H1 (cell line): ENCODE measurements around the gene TYRO3. TPM values are rescaled to one million over a fixed set of nuclear protein-coding genes. Genes with fewer than 3 reads are reported as not detected.
"Not testable (repeated sequence)": the region's sequence is repeated elsewhere in the genome, so short reads cannot be mapped to it uniquely, and the experiment has no call there.

Source experiments
- CTCF ChIA-PET: fragments of 300-600 bp; sonication (Branson Sonifier 250); formaldehyde crosslinking; loops from one replicate; lab custom pipeline; 2021; ENCODE audit not compliant: partially characterized antibody; lab: Charles Lee
- POLR2A ChIA-PET: fragments of 300-600 bp; sonication (Branson Sonifier 250); formaldehyde crosslinking; loops from one replicate; lab custom pipeline; 2021; ENCODE audit warnings: inconsistent platforms; ENCODE audit not compliant: partially characterized antibody; lab: Charles Lee
- DNase-seq, 2 experiments: peaks; one replicate each; pipeline versions ENCODE4 v3.0.0 to v3.0.0-alpha.2; 2010 to 2022; ENCODE audit warnings: low spot score in 2 of 2, low read depth in 1 of 2, mixed read lengths in 1 of 2
- FAIRE-seq: peaks from 2 replicates; lab custom pipeline; 2011; peaks lifted over from hg19 to GRCh38; lab: Jason Lieb, UNC
- H2AFZ ChIP-seq: 2 replicates; pipeline ENCODE4 v1.8.1; 2012; ENCODE audit warnings: low read length, inconsistent platforms
- H2AK5ac ChIP-seq: 2 replicates; pipeline ENCODE4 v1.6.1; 2013; ENCODE audit warnings: low read depth, low read length
- H2BK120ac ChIP-seq: replicated peaks from 2 replicates; pipeline ENCODE3; 2013; ENCODE audit warnings: low read depth, low read length, inconsistent platforms
- H2BK12ac ChIP-seq: 2 replicates; pipeline ENCODE4 v1.6.1; 2013; ENCODE audit warnings: low read depth, low read length
- H2BK15ac ChIP-seq: 2 replicates; pipeline ENCODE4 v1.6.1; 2013; ENCODE audit warnings: low read length
- H2BK20ac ChIP-seq: 2 replicates; pipeline ENCODE4 v1.6.1; 2013; ENCODE audit warnings: low read length
- H2BK5ac ChIP-seq: 2 replicates; pipeline ENCODE4 v1.6.1; 2013; ENCODE audit warnings: low read depth, low read length
- H3K14ac ChIP-seq: 2 replicates; pipeline ENCODE4 v1.6.1; 2013; ENCODE audit warnings: inconsistent platforms; ENCODE audit not compliant: insufficient read length
- H3K18ac ChIP-seq: 2 replicates; pipeline ENCODE4 v1.6.1; 2013; ENCODE audit warnings: low read length; ENCODE audit errors: extremely low read depth
- H3K23ac ChIP-seq: 2 replicates; pipeline ENCODE4 v1.6.1; 2013; ENCODE audit warnings: inconsistent platforms; ENCODE audit not compliant: insufficient read length
- H3K23me2 ChIP-seq: 2 replicates; pipeline ENCODE4 v1.6.1; 2013; ENCODE audit warnings: low read depth, low read length
- H3K27ac ChIP-seq: 2 replicates; pipeline ENCODE4 v1.6.1; 2011; ENCODE audit warnings: low read depth, low read length, inconsistent platforms
- H3K27me3 ChIP-seq, 4 experiments: replicated peaks in 1 of 4; 1 replicate in 1 of 4; 2 replicates in 3 of 4; pipeline versions ENCODE4 v1.6.1 to v1.8.1; 2011 to 2013; ENCODE audit warnings: low read length in 3 of 4, mild to moderate bottlenecking in 3 of 4, inconsistent platforms in 2 of 4, mixed read lengths in 2 of 4, moderate library complexity in 1 of 4; ENCODE audit not compliant: control insufficient read depth in 3 of 4, insufficient read depth in 3 of 4; ENCODE audit errors: extremely low read depth in 1 of 4
- H3K36me3 ChIP-seq, 4 experiments: 2 replicates each; pipeline versions ENCODE4 v1.6.1 to v1.8.1; 2011 to 2013; ENCODE audit warnings: mild to moderate bottlenecking in 4 of 4, low read length in 3 of 4, moderate library complexity in 2 of 4, control low read depth in 1 of 4, inconsistent platforms in 1 of 4; ENCODE audit not compliant: insufficient read depth in 4 of 4, control insufficient read depth in 2 of 4
- H3K4ac ChIP-seq: replicated peaks from 2 replicates; pipeline ENCODE3; 2013; ENCODE audit warnings: low read length, low read depth, mixed read lengths, inconsistent platforms; ENCODE audit not compliant: insufficient read length
- H3K4me1 ChIP-seq, 4 experiments: replicated peaks in 1 of 4; 1 replicate in 1 of 4; 2 replicates in 3 of 4; pipeline versions ENCODE4 v1.6.1 to v1.8.1; 2011 to 2013; ENCODE audit warnings: low read length in 3 of 4, inconsistent platforms in 2 of 4, mixed read lengths in 1 of 4; ENCODE audit not compliant: insufficient read depth in 4 of 4, control insufficient read depth in 3 of 4
- H3K4me2 ChIP-seq, 2 experiments: 2 replicates each; pipeline versions ENCODE4 v1.6.1 to v1.8.1; 2011 to 2013; ENCODE audit warnings: low read depth in 2 of 2, low read length in 2 of 2, control low read depth in 1 of 2, inconsistent platforms in 1 of 2, mild to moderate bottlenecking in 1 of 2; ENCODE audit not compliant: insufficient read depth in 1 of 2
- H3K4me3 ChIP-seq, 4 experiments: fragments of 200-600, 300-600 bp in 1 of 4; sonication (generic), shearing (Covaris generic), sonication (Bioruptor Twin) in 1 of 4; 2 replicates each; pipeline versions ENCODE4 v1.5.1 to v1.8.1; 2011 to 2016; ENCODE audit warnings: low read length in 4 of 4, low read depth in 3 of 4, control low read depth in 2 of 4, inconsistent platforms in 2 of 4, mild to moderate bottlenecking in 2 of 4, mixed read lengths in 1 of 4, moderate library complexity in 1 of 4; ENCODE audit not compliant: insufficient read depth in 2 of 4; ENCODE audit errors: extremely low read depth in 1 of 4
- H3K56ac ChIP-seq: replicated peaks from 2 replicates; pipeline ENCODE3; 2013; ENCODE audit warnings: low read depth, mild to moderate bottlenecking, mixed read lengths, low read length, inconsistent platforms; ENCODE audit not compliant: insufficient read length
- H3K79me1 ChIP-seq: 2 replicates; pipeline ENCODE4 v1.6.1; 2013; ENCODE audit warnings: low read depth, low read length, control low read depth
- H3K79me2 ChIP-seq, 2 experiments: 2 replicates each; pipeline versions ENCODE4 v1.6.1 to v1.8.1; 2012 to 2013; ENCODE audit warnings: low read length in 2 of 2, mild to moderate bottlenecking in 2 of 2, inconsistent platforms in 1 of 2; ENCODE audit not compliant: insufficient read depth in 2 of 2, control insufficient read depth in 1 of 2
- H3K9ac ChIP-seq, 4 experiments: replicated peaks in 1 of 4; 1 replicate in 1 of 4; 2 replicates in 3 of 4; pipeline versions ENCODE4 v1.6.1 to v1.8.1; 2011 to 2013; ENCODE audit warnings: low read depth in 3 of 4, low read length in 3 of 4, control low read depth in 2 of 4, mild to moderate bottlenecking in 2 of 4, moderate library complexity in 2 of 4, inconsistent platforms in 1 of 4; ENCODE audit errors: extremely low read depth in 1 of 4
- H3K9me3 ChIP-seq, 2 experiments: 2 replicates each; pipeline versions ENCODE4 v1.6.1 to v1.8.1; 2012 to 2013; ENCODE audit warnings: mild to moderate bottlenecking in 2 of 2, moderate library complexity in 2 of 2, control low read depth in 1 of 2, inconsistent platforms in 1 of 2, low read depth in 1 of 2, low read length in 1 of 2, mixed read lengths in 1 of 2; ENCODE audit not compliant: insufficient read depth in 2 of 2
- H4K20me1 ChIP-seq, 2 experiments: replicated peaks in 1 of 2; 2 replicates each; pipeline versions ENCODE3 to v1.8.1; 2011 to 2013; ENCODE audit warnings: inconsistent platforms in 2 of 2, low read length in 2 of 2, mild to moderate bottlenecking in 1 of 2; ENCODE audit not compliant: insufficient read depth in 2 of 2, control insufficient read depth in 1 of 2
- H4K5ac ChIP-seq: 2 replicates; pipeline ENCODE4 v1.6.1; 2013; ENCODE audit warnings: low read length, low read depth, mixed read lengths, inconsistent platforms; ENCODE audit not compliant: insufficient read length
- H4K8ac ChIP-seq: 2 replicates; pipeline ENCODE4 v1.8.0; 2013; ENCODE audit warnings: mild to moderate bottlenecking, moderate library complexity, low read length, inconsistent platforms; ENCODE audit not compliant: insufficient read depth; ENCODE audit errors: extremely low read depth
- H4K91ac ChIP-seq: replicated peaks from 2 replicates; pipeline ENCODE3; 2013; ENCODE audit warnings: low read length, mixed read lengths, inconsistent platforms; ENCODE audit not compliant: insufficient read length
- WGBS, 2 experiments: shearing (Covaris generic) in 1 of 2; methylation state at CpG; one replicate each; pipeline versions ENCODE4 v1.1.6 to v1.1.7; 2013 to 2015; ENCODE audit warnings: low lambda C conversion rate in 2 of 2, mixed read lengths in 2 of 2, inconsistent platforms in 1 of 2, low coverage in 1 of 2, missing lambda C conversion rate in 1 of 2; ENCODE audit not compliant: insufficient replicate concordance in 2 of 2, insufficient coverage in 1 of 2, insufficient read length in 1 of 2; ENCODE audit errors: extremely low coverage in 1 of 2, missing lambda C conversion rate in 1 of 2; 5-methylcytosine and 5-hydroxymethylcytosine counted together
- polyA plus RNA-seq, 7 experiments: library from polyadenylated mRNA; depleted of rRNA in 3 of 7; stranded (reverse) in 5 of 7; unstranded in 2 of 7; fragments of >200 nt in 5 of 7; fragments of 200-250 nt in 2 of 7; gene quantifications; 1 replicate in 5 of 7; 2 replicates in 1 of 7; 4 replicates in 1 of 7; pipeline versions ENCODE4 v1.2.1 to v1.2.3, GENCODE V29; 2011 to 2013; ENCODE audit warnings: missing spikeins in 2 of 7, mixed read lengths in 2 of 7
- total RNA-seq: library from RNA; stranded (reverse); fragmentation: NEBNext Ultra II Directional; extraction: Animal tissue kit (Norgen Biotek cat#: 25700); gene quantifications from 2 replicates; pipeline ENCODE4 v1.2.1, GENCODE V29; 2021

TYRO3 gene
- total and polyA plus RNA-seq, 2 of the 8 experiments (the other 6 are each of a cell fraction or from before 2014, with no cell fraction given) = 82.7 to 98.8 TPM

DNA sequence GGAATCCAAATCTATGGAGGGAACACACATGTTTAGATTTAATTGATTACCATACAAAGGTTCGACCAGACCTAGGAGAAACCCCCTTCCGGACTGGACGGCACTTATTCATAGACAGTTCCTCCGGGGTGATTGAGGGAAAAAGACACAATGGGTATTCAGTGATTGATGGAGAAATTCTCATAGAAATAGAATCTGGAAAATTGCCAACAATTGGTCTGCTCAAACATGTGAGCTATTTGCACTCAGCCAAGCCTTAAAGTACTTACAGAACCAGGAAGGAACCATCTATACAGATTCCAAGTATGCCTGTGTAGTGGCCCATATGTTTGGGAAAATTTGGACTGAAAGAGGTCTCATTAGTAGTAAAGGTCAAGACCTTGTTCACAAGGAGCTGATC lies 30.0 kb downstream of the TYRO3 start:
- FAIRE-seq = not testable (repeated sequence)

DNA sequence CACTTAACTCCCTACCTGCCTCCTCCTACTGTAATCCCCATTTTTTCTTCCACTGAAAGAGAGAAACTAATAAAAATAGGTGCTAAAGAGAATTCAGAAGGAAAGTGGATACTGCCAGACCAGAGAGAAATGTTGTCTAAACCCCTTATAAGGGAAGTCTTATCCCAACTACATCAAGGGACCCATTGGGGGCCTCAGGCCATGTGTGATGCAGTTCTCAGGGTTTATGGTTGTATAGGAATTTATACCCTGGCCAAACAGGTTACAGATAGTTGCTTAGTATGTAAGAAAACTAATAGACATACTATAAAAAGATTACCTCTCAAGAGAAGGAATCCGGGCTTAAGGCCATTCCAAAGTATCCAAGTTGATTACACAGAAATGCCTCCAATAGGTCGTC lies 30.6 kb downstream of the TYRO3 start:
- not testable (repeated sequence) for H2BK5ac ChIP-seq, H3K4me1 ChIP-seq, H3K56ac ChIP-seq, H3K9ac ChIP-seq, H2AFZ ChIP-seq, H4K91ac ChIP-seq, H3K18ac ChIP-seq, H3K9me3 ChIP-seq, H3K4ac ChIP-seq, H2BK12ac ChIP-seq, H3K27me3 ChIP-seq, H3K4me2 ChIP-seq, H2AK5ac ChIP-seq, H2BK15ac ChIP-seq, H2BK120ac ChIP-seq, H3K23ac ChIP-seq, H3K79me2 ChIP-seq, H3K27ac ChIP-seq, H4K5ac ChIP-seq, DNase-seq, H2BK20ac ChIP-seq, H3K23me2 ChIP-seq, FAIRE-seq, H3K79me1 ChIP-seq, H4K8ac ChIP-seq, H3K4me3 ChIP-seq, H3K36me3 ChIP-seq, H4K20me1 ChIP-seq, H3K14ac ChIP-seq
- ChIA-PET CTCF (interaction anchor here (1.0 to 5.6 kb wide), 4 partner anchors 19 to 106 kb away, joined by 3 to 21 read pairs (median 6); no protein-coding TSS in a partner anchor), POLR2A (interaction anchor here (2.4 to 29.7 kb wide), 2 partner anchors 8 to 26 kb away, joined by 16 to 643 read pairs; partner anchors contain the start of gene TYRO3)
- WGBS, 2 experiments = 81% methylated on average over 2 of the region's 2 CpGs; no CpG with 5 or more reads in 1 of the 2 experiments

More for the DNA sequence above, 30.0 kb downstream of the TYRO3 start:
- not testable (repeated sequence) for H3K4ac ChIP-seq, H3K27ac ChIP-seq, H3K14ac ChIP-seq, H2BK120ac ChIP-seq, H3K79me1 ChIP-seq, H2BK5ac ChIP-seq, H3K23me2 ChIP-seq, H4K20me1 ChIP-seq, H3K4me3 ChIP-seq, H3K9me3 ChIP-seq, H3K9ac ChIP-seq, DNase-seq, H3K18ac ChIP-seq, H2BK12ac ChIP-seq, H4K8ac ChIP-seq, H3K27me3 ChIP-seq, H2AFZ ChIP-seq, H2BK20ac ChIP-seq, H3K23ac ChIP-seq, H3K36me3 ChIP-seq, H3K4me2 ChIP-seq, H4K5ac ChIP-seq, H3K56ac ChIP-seq, H2BK15ac ChIP-seq, H3K79me2 ChIP-seq, H4K91ac ChIP-seq, H2AK5ac ChIP-seq, H3K4me1 ChIP-seq
- 68% methylated on average over 4 of the region's 4 CpGs; no CpG with 5 or more reads in 1 of the 2 experiments for WGBS, 2 experiments
- CTCF ChIA-PET = interaction anchor here (1.6 to 5.6 kb wide), 2 partner anchors 32 to 107 kb away, joined by 5 to 21 read pairs; no protein-coding TSS in a partner anchor
- POLR2A ChIA-PET = interaction anchor here (2.0 to 29.7 kb wide), 3 partner anchors 8 to 26 kb away, joined by 10 to 643 read pairs (median 16); partner anchors contain the start of gene TYRO3
